Adrenal gland (tissue), 12 donors: ENCODE results near the gene VPS13D. TPM values are rescaled to one million over a fixed set of nuclear protein-coding genes. Genes with fewer than 3 reads are reported as not detected.
A peak's percentile ranks its signal among the peaks of the same experiment; 100 is the strongest.

Experiments used
- DNase-seq, 7 donors: peaks; one replicate each; pipeline ENCODE4 v3.0.0-alpha.2; 2019 to 2020
- H3K27ac ChIP-seq, 5 donors: fragments of 200-600 bp; sonication (generic) in 4 of 5; 1 replicate in 3 of 5; 2 replicates in 2 of 5; pipeline versions ENCODE4 v1.5.1 to v1.8.0; 2016 to 2020; ENCODE audit warnings: mild to moderate bottlenecking in 1 of 5
- H3K27me3 ChIP-seq: fragments of 200-600 bp; 2 replicates; pipeline ENCODE4 v1.8.0; 2021
- H3K36me3 ChIP-seq, 2 donors: fragments of 200-600 bp; replicated peaks in 1 of 2; 1 replicate in 1 of 2; 2 replicates in 1 of 2; pipeline versions ENCODE4 v1.5.1 to v1.8.0; 2018 to 2022
- H3K4me1 ChIP-seq, 2 donors: fragments of 200-600 bp; replicated peaks in 1 of 2; 1 replicate in 1 of 2; 2 replicates in 1 of 2; pipeline versions ENCODE4 v1.5.1 to v1.8.0; 2018 to 2021
- H3K4me3 ChIP-seq, 4 donors: fragments of 200-600 bp; sonication (generic) in 3 of 4; one replicate each; pipeline ENCODE4 v1.5.1; 2016 to 2018
- H3K9me3 ChIP-seq, 3 donors: fragments of 200-600 bp; sonication (generic) in 1 of 3; replicated peaks in 1 of 3; 1 replicate in 2 of 3; 2 replicates in 1 of 3; pipeline versions ENCODE4 v1.5.1 to v1.8.0; 2016 to 2021
- POLR2A ChIP-seq, 2 donors: fragments of 450-650 bp; IDR thresholded peaks; one replicate each; pipeline ENCODE4 v1.6.1; 2017; ENCODE audit warnings: antibody characterized with exemption in 2 of 2, mild to moderate bottlenecking in 2 of 2, moderate library complexity in 1 of 2
- whole genome bisulfite sequencing, 4 donors: extraction: QIAGEN DNeasy Blood & Tissue Kit in 2 of 4; methylation state at CpG; one replicate each; pipeline versions ENCODE4 v1.1.5 to v1.1.7; 2013 to 2017; 5-methylcytosine and 5-hydroxymethylcytosine counted together
- intact Hi-C, 2 donors: fragments of 100-400 bp; cut with DNase I; formaldehyde crosslinking; loops; one replicate each; pipeline versions ENCODE4 v1.14.1 to v1.15.0; 2022 to 2023
- polyA plus RNA-seq, 3 donors: library from polyadenylated mRNA; stranded (reverse); fragments of 200-250 nt in 2 of 3; fragments of 350-450 nt in 1 of 3; fragmentation: Illumina TruSeq in 1 of 3; extraction: RNeasy Lipid Tissue Mini Kit (QIAGEN cat#74804) in 1 of 3; gene quantifications; one replicate each; pipeline ENCODE4 v1.2.3, GENCODE V29; 2013 to 2014
- total RNA-seq, 9 donors: library from RNA; depleted of rRNA in 4 of 9; stranded (reverse); fragments of >200 nt in 4 of 9; fragments of 120-200 nt in 1 of 9; fragmentation: NEBNext Ultra II Directional in 1 of 9; extraction: Animal tissue kit (Norgen Biotek cat#: 25700) in 1 of 9; gene quantifications; one replicate each; pipeline versions ENCODE4 v1.1.0 to v1.2.4, GENCODE V29; 2013 to 2023
- TF ChIP-seq, protein P1 (sequence below), 6 experiments: fragments of 450-650 bp in 4 of 6; fragments of 200-600 bp in 2 of 6; sonication (generic) in 1 of 6; IDR thresholded peaks; 1 replicate in 5 of 6; 2 replicates in 1 of 6; pipeline versions ENCODE4 v1.5.1 to v1.8.0; 2016 to 2021; ENCODE audit warnings: antibody characterized with exemption in 6 of 6, mild to moderate bottlenecking in 2 of 6, moderate library complexity in 1 of 6
- donor health status: healthy with polysubstance abuse.
- donor health status: Bipolar disorder and iron deficiency.
- donor health status: DM: yes; HTN: yes; CAD: no.
- donor health status: DM: no; HTN: no; CAD: no.
- donor health status: DM: no; HTN: no; CAD: no.
- donor health status: DM: yes; HTN: yes; CAD: no.

Gene VPS13D
- total and polyA plus RNA-seq, 12 donors: 17.0 to 62.3 (median 39.9) TPM

DNA sequence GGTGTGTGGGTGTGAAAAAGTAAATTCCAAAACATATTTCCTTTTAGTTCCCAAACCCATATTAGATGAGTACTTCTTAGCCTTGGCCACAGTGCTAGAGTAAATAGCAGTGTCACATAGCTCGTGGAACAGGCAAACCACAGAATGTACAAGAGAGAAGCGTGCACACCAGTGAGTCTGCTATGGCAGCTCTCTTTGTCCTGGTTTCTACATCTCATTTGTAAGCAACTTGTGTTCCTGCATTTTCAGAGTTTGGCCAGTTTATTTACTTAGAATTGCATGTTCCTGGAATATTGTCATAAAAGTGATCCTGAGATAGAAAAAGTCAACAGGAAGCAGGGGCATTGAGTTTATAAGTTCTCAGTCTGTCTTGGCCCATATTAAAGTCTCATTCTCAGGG lies 246.1 kb downstream of the VPS13D start:
- TF ChIP-seq, protein P1, sequence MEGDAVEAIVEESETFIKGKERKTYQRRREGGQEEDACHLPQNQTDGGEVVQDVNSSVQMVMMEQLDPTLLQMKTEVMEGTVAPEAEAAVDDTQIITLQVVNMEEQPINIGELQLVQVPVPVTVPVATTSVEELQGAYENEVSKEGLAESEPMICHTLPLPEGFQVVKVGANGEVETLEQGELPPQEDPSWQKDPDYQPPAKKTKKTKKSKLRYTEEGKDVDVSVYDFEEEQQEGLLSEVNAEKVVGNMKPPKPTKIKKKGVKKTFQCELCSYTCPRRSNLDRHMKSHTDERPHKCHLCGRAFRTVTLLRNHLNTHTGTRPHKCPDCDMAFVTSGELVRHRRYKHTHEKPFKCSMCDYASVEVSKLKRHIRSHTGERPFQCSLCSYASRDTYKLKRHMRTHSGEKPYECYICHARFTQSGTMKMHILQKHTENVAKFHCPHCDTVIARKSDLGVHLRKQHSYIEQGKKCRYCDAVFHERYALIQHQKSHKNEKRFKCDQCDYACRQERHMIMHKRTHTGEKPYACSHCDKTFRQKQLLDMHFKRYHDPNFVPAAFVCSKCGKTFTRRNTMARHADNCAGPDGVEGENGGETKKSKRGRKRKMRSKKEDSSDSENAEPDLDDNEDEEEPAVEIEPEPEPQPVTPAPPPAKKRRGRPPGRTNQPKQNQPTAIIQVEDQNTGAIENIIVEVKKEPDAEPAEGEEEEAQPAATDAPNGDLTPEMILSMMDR (IDR thresholded peaks at IDR 0.05): no peak
- no peaks in the 10 kb centered on the region for H3K36me3 ChIP-seq
- H3K9me3 ChIP-seq: no peaks in the 10 kb centered on the region
- H3K4me1 ChIP-seq: peaks cover 5 to 63% of the 10 kb centered on the region in 2 donors
- no peaks in the 10 kb centered on the region for H3K27me3 ChIP-seq
- peak overlapping the region in 1 of 5 donors; percentile 67 for H3K27ac ChIP-seq
- H3K4me3 ChIP-seq: no peak overlapping the region
- intact Hi-C loops: no loop called here
- DNase-seq: no peak
- WGBS, 4 donors: 66 to 84% (median 69%) methylated on average over 2 of the region's 2 CpGs

DNA sequence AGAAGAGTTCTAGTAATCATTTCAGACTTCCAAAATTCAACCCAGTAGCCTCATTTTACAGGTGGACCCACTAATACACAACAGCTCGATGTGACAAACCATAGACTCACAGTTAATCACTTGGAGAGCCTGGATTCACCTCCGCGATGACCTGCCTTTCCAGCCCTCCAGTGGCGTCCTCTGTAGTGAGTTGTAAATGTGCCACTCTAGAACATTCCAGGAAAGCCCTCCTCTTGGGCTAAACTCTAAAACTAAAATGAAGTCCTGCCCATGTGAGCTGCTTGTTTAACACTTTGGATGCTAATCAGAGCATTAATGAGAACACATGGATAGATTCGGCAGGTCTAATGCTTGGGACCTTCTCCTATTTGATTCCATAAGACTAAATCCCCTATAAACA lies 247.5 kb downstream of the VPS13D start:
- WGBS, 4 donors: 95 to 98% (median 96%) methylated on average over 5 of the region's 5 CpGs
- H3K36me3 ChIP-seq: no peaks in the 10 kb centered on the region
- TF ChIP-seq POLR2A (IDR thresholded peaks at IDR 0.05): no peak
- TF ChIP-seq, protein P1 (IDR thresholded peaks at IDR 0.05): no peak
- intact Hi-C loops: no loop called here
- no peak for DNase-seq
- no peaks in the 10 kb centered on the region for H3K27me3 ChIP-seq
- peak overlapping the region in 3 of 5 donors; percentile 23 to 73 (median 67) for H3K27ac ChIP-seq
- no peaks in the 10 kb centered on the region for H3K9me3 ChIP-seq
- no peak overlapping the region for H3K4me3 ChIP-seq
- H3K4me1 ChIP-seq: peaks cover 5 to 60% of the 10 kb centered on the region in 2 donors

DNA sequence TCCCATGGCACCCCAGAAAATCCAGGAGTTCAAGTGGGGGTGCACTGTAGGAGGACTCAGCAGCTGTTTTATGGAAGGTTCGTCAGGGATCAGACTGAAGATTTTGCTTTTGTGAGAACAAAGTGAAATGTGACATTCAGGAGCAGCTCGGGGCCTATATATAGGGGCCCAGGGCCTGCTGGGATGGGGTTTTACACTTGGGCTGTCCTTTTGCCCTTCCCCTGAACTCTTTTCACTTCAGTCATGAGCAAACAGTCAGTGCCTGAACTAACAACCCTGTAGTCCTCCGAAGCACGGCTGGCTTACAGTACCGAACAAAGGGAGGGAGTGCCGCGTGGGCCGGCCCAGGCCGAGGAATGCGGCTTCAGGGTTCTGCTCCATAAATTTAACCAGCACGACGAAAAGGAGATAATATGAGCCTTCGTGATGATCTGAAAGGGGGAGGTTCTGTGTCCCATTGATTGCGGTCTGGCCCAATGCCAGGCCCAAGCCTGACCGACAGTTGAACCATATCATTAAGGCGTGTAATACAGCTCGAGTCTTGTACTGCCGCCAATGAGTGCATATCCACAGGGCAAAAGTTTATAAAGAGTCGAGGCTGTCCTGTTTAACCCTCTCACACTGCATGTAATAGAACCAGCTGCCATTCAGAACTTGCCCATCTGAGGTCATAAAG lies 248.2 kb downstream of the VPS13D start:
- peaks cover 5 to 53% of the 10 kb centered on the region in 2 donors for H3K4me1 ChIP-seq
- TF ChIP-seq, protein P1 (IDR thresholded peaks at IDR 0.05): no peak
- no peak for TF ChIP-seq POLR2A (IDR thresholded peaks at IDR 0.05)
- H3K27me3 ChIP-seq: no peaks in the 10 kb centered on the region
- 56 to 62% (median 59%) methylated on average over 15 to 19 of the region's 19 CpGs for WGBS, 4 donors
- no peak overlapping the region for H3K4me3 ChIP-seq
- intact Hi-C loops: no loop called here
- no peaks in the 10 kb centered on the region for H3K36me3 ChIP-seq
- H3K27ac ChIP-seq: peak overlapping the region in 4 of 5 donors; percentile 23 to 73 (median 50)
- peak; percentile 58 to 93 (median 76) for DNase-seq
- H3K9me3 ChIP-seq: no peaks in the 10 kb centered on the region

DNA sequence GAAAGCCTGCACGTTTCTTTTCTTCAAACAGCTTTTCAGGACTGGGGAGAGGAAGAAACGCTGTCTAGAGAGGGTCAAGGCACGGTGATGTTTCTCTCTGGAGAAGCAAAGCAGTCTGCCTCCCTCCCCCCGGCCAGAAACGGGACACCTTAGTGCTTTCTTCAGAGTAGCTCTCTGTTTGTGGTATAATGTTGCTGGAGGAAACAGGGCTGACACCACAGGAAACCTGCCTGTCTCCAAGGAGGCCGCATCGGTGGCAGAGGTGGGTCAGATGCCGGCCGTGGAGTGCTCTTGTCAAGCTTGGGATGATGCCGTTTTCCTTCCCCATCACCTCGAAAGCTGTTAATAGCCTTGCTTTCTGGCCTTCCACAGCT lies 248.8 kb downstream of the VPS13D start:
- no peaks in the 10 kb centered on the region for H3K9me3 ChIP-seq
- no peaks in the 10 kb centered on the region for H3K36me3 ChIP-seq
- H3K4me1 ChIP-seq: peaks cover 5 to 48% of the 10 kb centered on the region in 2 donors
- intact Hi-C loops: no loop called here
- 53 to 72% (median 59%) methylated on average over 9 to 11 of the region's 11 CpGs for WGBS, 4 donors
- DNase-seq: peak in 1 of 7 donors; percentile 37
- TF ChIP-seq POLR2A (IDR thresholded peaks at IDR 0.05): no peak
- TF ChIP-seq, protein P1 (IDR thresholded peaks at IDR 0.05): no peak
- no peak overlapping the region for H3K4me3 ChIP-seq
- H3K27me3 ChIP-seq: no peaks in the 10 kb centered on the region
- peak overlapping the region in 3 of 5 donors; percentile 26 to 73 (median 67) for H3K27ac ChIP-seq
